H1 (cell line): ENCODE data around the gene ANKRD27. TPM values are rescaled to one million over a fixed set of nuclear protein-coding genes. Genes with fewer than 3 reads are reported as not detected.

Experiments used
- CTCF ChIA-PET: fragments of 300-600 bp; sonication (Branson Sonifier 250); formaldehyde crosslinking; loops from one replicate; lab custom pipeline; 2021; ENCODE audit not compliant: partially characterized antibody; lab: Charles Lee
- POLR2A ChIA-PET: fragments of 300-600 bp; sonication (Branson Sonifier 250); formaldehyde crosslinking; loops from one replicate; lab custom pipeline; 2021; ENCODE audit warnings: inconsistent platforms; ENCODE audit not compliant: partially characterized antibody; lab: Charles Lee
- DNase-seq, 2 experiments: peaks; one replicate each; pipeline versions ENCODE4 v3.0.0 to v3.0.0-alpha.2; 2010 to 2022; ENCODE audit warnings: low spot score in 2 of 2, low read depth in 1 of 2, mixed read lengths in 1 of 2
- FAIRE-seq: peaks from 2 replicates; lab custom pipeline; 2011; peaks lifted over from hg19 to GRCh38; lab: Jason Lieb, UNC
- H2AFZ ChIP-seq: 2 replicates; pipeline ENCODE4 v1.8.1; 2012; ENCODE audit warnings: low read length, inconsistent platforms
- H2AK5ac ChIP-seq: 2 replicates; pipeline ENCODE4 v1.6.1; 2013; ENCODE audit warnings: low read depth, low read length
- H2BK120ac ChIP-seq: replicated peaks from 2 replicates; pipeline ENCODE3; 2013; ENCODE audit warnings: low read depth, low read length, inconsistent platforms
- H2BK12ac ChIP-seq: 2 replicates; pipeline ENCODE4 v1.6.1; 2013; ENCODE audit warnings: low read depth, low read length
- H2BK15ac ChIP-seq: 2 replicates; pipeline ENCODE4 v1.6.1; 2013; ENCODE audit warnings: low read length
- H2BK20ac ChIP-seq: 2 replicates; pipeline ENCODE4 v1.6.1; 2013; ENCODE audit warnings: low read length
- H2BK5ac ChIP-seq: 2 replicates; pipeline ENCODE4 v1.6.1; 2013; ENCODE audit warnings: low read depth, low read length
- H3K14ac ChIP-seq: 2 replicates; pipeline ENCODE4 v1.6.1; 2013; ENCODE audit warnings: inconsistent platforms; ENCODE audit not compliant: insufficient read length
- H3K18ac ChIP-seq: 2 replicates; pipeline ENCODE4 v1.6.1; 2013; ENCODE audit warnings: low read length; ENCODE audit errors: extremely low read depth
- H3K23ac ChIP-seq: 2 replicates; pipeline ENCODE4 v1.6.1; 2013; ENCODE audit warnings: inconsistent platforms; ENCODE audit not compliant: insufficient read length
- H3K23me2 ChIP-seq: 2 replicates; pipeline ENCODE4 v1.6.1; 2013; ENCODE audit warnings: low read depth, low read length
- H3K27ac ChIP-seq: 2 replicates; pipeline ENCODE4 v1.6.1; 2011; ENCODE audit warnings: low read depth, low read length, inconsistent platforms
- H3K27me3 ChIP-seq, 4 experiments: replicated peaks in 1 of 4; 1 replicate in 1 of 4; 2 replicates in 3 of 4; pipeline versions ENCODE4 v1.6.1 to v1.8.1; 2011 to 2013; ENCODE audit warnings: low read length in 3 of 4, mild to moderate bottlenecking in 3 of 4, inconsistent platforms in 2 of 4, mixed read lengths in 2 of 4, moderate library complexity in 1 of 4; ENCODE audit not compliant: control insufficient read depth in 3 of 4, insufficient read depth in 3 of 4; ENCODE audit errors: extremely low read depth in 1 of 4
- H3K36me3 ChIP-seq, 4 experiments: 2 replicates each; pipeline versions ENCODE4 v1.6.1 to v1.8.1; 2011 to 2013; ENCODE audit warnings: mild to moderate bottlenecking in 4 of 4, low read length in 3 of 4, moderate library complexity in 2 of 4, control low read depth in 1 of 4, inconsistent platforms in 1 of 4; ENCODE audit not compliant: insufficient read depth in 4 of 4, control insufficient read depth in 2 of 4
- H3K4ac ChIP-seq: replicated peaks from 2 replicates; pipeline ENCODE3; 2013; ENCODE audit warnings: low read length, low read depth, mixed read lengths, inconsistent platforms; ENCODE audit not compliant: insufficient read length
- H3K4me1 ChIP-seq, 4 experiments: replicated peaks in 1 of 4; 1 replicate in 1 of 4; 2 replicates in 3 of 4; pipeline versions ENCODE4 v1.6.1 to v1.8.1; 2011 to 2013; ENCODE audit warnings: low read length in 3 of 4, inconsistent platforms in 2 of 4, mixed read lengths in 1 of 4; ENCODE audit not compliant: insufficient read depth in 4 of 4, control insufficient read depth in 3 of 4
- H3K4me2 ChIP-seq, 2 experiments: 2 replicates each; pipeline versions ENCODE4 v1.6.1 to v1.8.1; 2011 to 2013; ENCODE audit warnings: low read depth in 2 of 2, low read length in 2 of 2, control low read depth in 1 of 2, inconsistent platforms in 1 of 2, mild to moderate bottlenecking in 1 of 2; ENCODE audit not compliant: insufficient read depth in 1 of 2
- H3K4me3 ChIP-seq, 4 experiments: fragments of 200-600, 300-600 bp in 1 of 4; sonication (generic), shearing (Covaris generic), sonication (Bioruptor Twin) in 1 of 4; 2 replicates each; pipeline versions ENCODE4 v1.5.1 to v1.8.1; 2011 to 2016; ENCODE audit warnings: low read length in 4 of 4, low read depth in 3 of 4, control low read depth in 2 of 4, inconsistent platforms in 2 of 4, mild to moderate bottlenecking in 2 of 4, mixed read lengths in 1 of 4, moderate library complexity in 1 of 4; ENCODE audit not compliant: insufficient read depth in 2 of 4; ENCODE audit errors: extremely low read depth in 1 of 4
- H3K56ac ChIP-seq: replicated peaks from 2 replicates; pipeline ENCODE3; 2013; ENCODE audit warnings: low read depth, mild to moderate bottlenecking, mixed read lengths, low read length, inconsistent platforms; ENCODE audit not compliant: insufficient read length
- H3K79me1 ChIP-seq: 2 replicates; pipeline ENCODE4 v1.6.1; 2013; ENCODE audit warnings: low read depth, low read length, control low read depth
- H3K79me2 ChIP-seq, 2 experiments: 2 replicates each; pipeline versions ENCODE4 v1.6.1 to v1.8.1; 2012 to 2013; ENCODE audit warnings: low read length in 2 of 2, mild to moderate bottlenecking in 2 of 2, inconsistent platforms in 1 of 2; ENCODE audit not compliant: insufficient read depth in 2 of 2, control insufficient read depth in 1 of 2
- H3K9ac ChIP-seq, 4 experiments: replicated peaks in 1 of 4; 1 replicate in 1 of 4; 2 replicates in 3 of 4; pipeline versions ENCODE4 v1.6.1 to v1.8.1; 2011 to 2013; ENCODE audit warnings: low read depth in 3 of 4, low read length in 3 of 4, control low read depth in 2 of 4, mild to moderate bottlenecking in 2 of 4, moderate library complexity in 2 of 4, inconsistent platforms in 1 of 4; ENCODE audit errors: extremely low read depth in 1 of 4
- H3K9me3 ChIP-seq, 2 experiments: 2 replicates each; pipeline versions ENCODE4 v1.6.1 to v1.8.1; 2012 to 2013; ENCODE audit warnings: mild to moderate bottlenecking in 2 of 2, moderate library complexity in 2 of 2, control low read depth in 1 of 2, inconsistent platforms in 1 of 2, low read depth in 1 of 2, low read length in 1 of 2, mixed read lengths in 1 of 2; ENCODE audit not compliant: insufficient read depth in 2 of 2
- H4K20me1 ChIP-seq, 2 experiments: replicated peaks in 1 of 2; 2 replicates each; pipeline versions ENCODE3 to v1.8.1; 2011 to 2013; ENCODE audit warnings: inconsistent platforms in 2 of 2, low read length in 2 of 2, mild to moderate bottlenecking in 1 of 2; ENCODE audit not compliant: insufficient read depth in 2 of 2, control insufficient read depth in 1 of 2
- H4K5ac ChIP-seq: 2 replicates; pipeline ENCODE4 v1.6.1; 2013; ENCODE audit warnings: low read length, low read depth, mixed read lengths, inconsistent platforms; ENCODE audit not compliant: insufficient read length
- H4K8ac ChIP-seq: 2 replicates; pipeline ENCODE4 v1.8.0; 2013; ENCODE audit warnings: mild to moderate bottlenecking, moderate library complexity, low read length, inconsistent platforms; ENCODE audit not compliant: insufficient read depth; ENCODE audit errors: extremely low read depth
- H4K91ac ChIP-seq: replicated peaks from 2 replicates; pipeline ENCODE3; 2013; ENCODE audit warnings: low read length, mixed read lengths, inconsistent platforms; ENCODE audit not compliant: insufficient read length
- BCL11A ChIP-seq, 2 experiments: IDR thresholded peaks; one replicate each; pipeline ENCODE4 v1.6.1; 2011; ENCODE audit warnings: low read depth in 2 of 2, low read length in 2 of 2, mild to moderate bottlenecking in 2 of 2
- CHD1 ChIP-seq: IDR thresholded peaks from 2 replicates; pipeline ENCODE4 v1.6.1; 2012; ENCODE audit warnings: low read depth, low read length, improper control_type of control experiment
- GTF2F1 ChIP-seq: IDR thresholded peaks from 2 replicates; pipeline ENCODE4 v1.6.1; 2012; ENCODE audit warnings: low read depth, low read length, improper control_type of control experiment, borderline replicate concordance
- RXRA ChIP-seq: IDR thresholded peaks from 2 replicates; pipeline ENCODE4 v1.6.1; 2011; ENCODE audit warnings: low read depth, mild to moderate bottlenecking, low read length, moderate library complexity; ENCODE audit not compliant: insufficient read depth
- WGBS, 2 experiments: shearing (Covaris generic) in 1 of 2; methylation state at CpG; one replicate each; pipeline versions ENCODE4 v1.1.6 to v1.1.7; 2013 to 2015; ENCODE audit warnings: low lambda C conversion rate in 2 of 2, mixed read lengths in 2 of 2, inconsistent platforms in 1 of 2, low coverage in 1 of 2, missing lambda C conversion rate in 1 of 2; ENCODE audit not compliant: insufficient replicate concordance in 2 of 2, insufficient coverage in 1 of 2, insufficient read length in 1 of 2; ENCODE audit errors: extremely low coverage in 1 of 2, missing lambda C conversion rate in 1 of 2; 5-methylcytosine and 5-hydroxymethylcytosine counted together
- polyA plus RNA-seq, 7 experiments: library from polyadenylated mRNA; depleted of rRNA in 3 of 7; stranded (reverse) in 5 of 7; unstranded in 2 of 7; fragments of >200 nt in 5 of 7; fragments of 200-250 nt in 2 of 7; gene quantifications; 1 replicate in 5 of 7; 2 replicates in 1 of 7; 4 replicates in 1 of 7; pipeline versions ENCODE4 v1.2.1 to v1.2.3, GENCODE V29; 2011 to 2013; ENCODE audit warnings: missing spikeins in 2 of 7, mixed read lengths in 2 of 7
- total RNA-seq: library from RNA; stranded (reverse); fragmentation: NEBNext Ultra II Directional; extraction: Animal tissue kit (Norgen Biotek cat#: 25700); gene quantifications from 2 replicates; pipeline ENCODE4 v1.2.1, GENCODE V29; 2021

Gene ANKRD27
- total and polyA plus RNA-seq, 2 of the 8 experiments (the other 6 are each of a cell fraction or from before 2014, with no cell fraction given): 27.9 to 55.7 TPM

DNA sequence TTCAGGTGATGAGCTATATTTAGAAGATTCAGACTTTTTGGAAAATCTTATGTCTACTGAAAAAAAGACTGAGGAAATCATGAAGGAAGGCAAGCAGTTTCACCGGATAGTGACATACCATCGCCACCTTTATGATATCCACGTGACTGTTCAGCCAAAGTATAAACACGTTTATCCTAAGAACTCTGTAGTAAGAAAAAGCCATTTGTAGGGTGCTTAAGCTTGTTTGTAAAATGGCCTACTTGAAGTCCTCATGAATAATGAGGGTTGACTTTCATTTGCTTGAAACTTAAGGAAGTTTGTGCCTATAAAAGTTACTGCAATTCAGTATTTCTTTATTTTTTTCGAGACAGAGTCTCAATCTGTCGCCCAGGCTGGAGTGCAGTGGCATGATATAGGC is 36.8 kb upstream of the ANKRD27 start:
- no peak for DNase-seq
- H3K4me1 ChIP-seq: no peaks in the 10 kb centered on the region
- no peak overlapping the region for H3K4me2 ChIP-seq
- POLR2A ChIA-PET: no interaction called here
- no peak overlapping the region for H3K4me3 ChIP-seq
- H3K36me3 ChIP-seq: no peaks in the 10 kb centered on the region
- no peak overlapping the region for H2BK5ac ChIP-seq
- H4K8ac ChIP-seq: no peak overlapping the region
- no peak overlapping the region for H2BK20ac ChIP-seq
- H3K4ac ChIP-seq: no peak overlapping the region
- no peak overlapping the region for H3K56ac ChIP-seq
- no peak overlapping the region for H2BK12ac ChIP-seq
- H3K18ac ChIP-seq: no peak overlapping the region
- H3K79me1 ChIP-seq: no peaks in the 10 kb centered on the region
- no peak overlapping the region for H2BK15ac ChIP-seq
- H3K27ac ChIP-seq: no peak overlapping the region
- WGBS, 2 experiments: 95% methylated on average over 6 of the region's 6 CpGs; no CpG with 5 or more reads in 1 of the 2 experiments
- no peaks in the 10 kb centered on the region for H3K23me2 ChIP-seq
- no peak for FAIRE-seq
- H3K27me3 ChIP-seq: no peaks in the 10 kb centered on the region
- H4K5ac ChIP-seq: no peak overlapping the region
- no peak overlapping the region for H2AFZ ChIP-seq
- no peak overlapping the region for H4K91ac ChIP-seq
- H3K23ac ChIP-seq: no peak overlapping the region
- H2AK5ac ChIP-seq: no peak overlapping the region
- H4K20me1 ChIP-seq: no peaks in the 10 kb centered on the region
- H3K79me2 ChIP-seq: no peaks in the 10 kb centered on the region
- H2BK120ac ChIP-seq: no peak overlapping the region
- H3K9me3 ChIP-seq: no peaks in the 10 kb centered on the region
- no peak overlapping the region for H3K9ac ChIP-seq
- CTCF ChIA-PET: no interaction called here
- no peak overlapping the region for H3K14ac ChIP-seq
- no peak for TF ChIP-seq BCL11A (IDR thresholded peaks at IDR 0.05; ENCODE audit: low read depth in 2 of 2, low read length in 2 of 2)
- no peak for TF ChIP-seq CHD1
- TF ChIP-seq GTF2F1: no peak
- TF ChIP-seq RXRA: no peak
